Thyroid gland (tissue), 4 donors: ENCODE measurements around the gene ADCYAP1R1. TPM values are rescaled to one million over a fixed set of nuclear protein-coding genes. Genes with fewer than 3 reads are reported as not detected.

ENCODE experiments used
- DNase-seq, 2 donors: peaks; one replicate each; pipeline ENCODE4 v3.0.0-alpha.2; 2019
- H3K27ac ChIP-seq, 3 donors: fragments of 200-600 bp; sonication (generic); 1 replicate in 2 of 3; 2 replicates in 1 of 3; pipeline ENCODE4 v1.5.1; 2016 to 2019; ENCODE audit warnings: mild to moderate bottlenecking in 1 of 3, moderate library complexity in 1 of 3
- H3K27me3 ChIP-seq: fragments of 200-600 bp; sonication (generic); one replicate; pipeline ENCODE4 v1.5.1; 2019
- H3K36me3 ChIP-seq, 2 donors: fragments of 200-600 bp; sonication (generic); one replicate each; pipeline ENCODE4 v1.5.1; 2016 to 2019
- H3K4me1 ChIP-seq, 2 donors: fragments of 200-600 bp; sonication (generic); one replicate each; pipeline ENCODE4 v1.5.1; 2017 to 2019
- H3K4me3 ChIP-seq, 3 donors: fragments of 200-600 bp; sonication (generic); replicated peaks in 1 of 3; 1 replicate in 2 of 3; 2 replicates in 1 of 3; pipeline ENCODE4 v1.5.1; 2016; ENCODE audit warnings: mild to moderate bottlenecking in 1 of 3
- H3K9me3 ChIP-seq: fragments of 200-600 bp; sonication (generic); one replicate; pipeline ENCODE4 v1.5.1; 2017
- CTCF ChIP-seq, 6 experiments: fragments of 200-600 bp in 3 of 6; fragments of 450-650 bp in 3 of 6; sonication (generic) in 3 of 6; IDR thresholded peaks; one replicate each; pipeline ENCODE4 v1.5.1; 2016 to 2019; ENCODE audit warnings: antibody characterized with exemption in 6 of 6, mild to moderate bottlenecking in 2 of 6, inconsistent platforms in 1 of 6, moderate library complexity in 1 of 6
- POLR2A ChIP-seq, 2 donors: fragments of 450-650 bp; IDR thresholded peaks; one replicate each; pipeline ENCODE4 v1.6.1; 2017; ENCODE audit warnings: antibody characterized with exemption in 2 of 2, mild to moderate bottlenecking in 2 of 2, moderate library complexity in 1 of 2
- WGBS, 2 donors: methylation state at CpG; one replicate each; pipeline ENCODE4 v1.1.5; 2017; 5-methylcytosine and 5-hydroxymethylcytosine counted together
- intact Hi-C: fragments of 100-400 bp; cut with DNase I; formaldehyde crosslinking; loops from one replicate; pipeline ENCODE4 v1.15.1; 2023
- total RNA-seq, 4 donors: library from RNA; depleted of rRNA; stranded (reverse); fragments of >200 nt; gene quantifications; one replicate each; pipeline ENCODE4 v1.2.3, GENCODE V29; 2016

Gene ADCYAP1R1
- total RNA-seq, 4 donors from 2014 or later: 0.27 to 4.6 (median 2.5) TPM

GRCh38 chr7:31091924-31092434 is 39.9 kb downstream of the ADCYAP1R1 start:
- intact Hi-C loops: no loop called here
- Histone ChIP-seq H3K4me3 (no peak overlapping the region), H3K36me3 (no peaks in the 10 kb centered on the region), H3K9me3 (no peaks in the 10 kb centered on the region), H3K27me3 (no peaks in the 10 kb centered on the region), H3K27ac (no peak overlapping the region), H3K4me1 (no peaks in the 10 kb centered on the region)
- TF ChIP-seq POLR2A (IDR thresholded peaks at IDR 0.05) (no peak), CTCF (IDR thresholded peaks at IDR 0.05) (no peak)
- no peak for DNase-seq
- WGBS, 2 donors: 74 to 90% methylated on average over 2 of the region's 2 CpGs

DNA sequence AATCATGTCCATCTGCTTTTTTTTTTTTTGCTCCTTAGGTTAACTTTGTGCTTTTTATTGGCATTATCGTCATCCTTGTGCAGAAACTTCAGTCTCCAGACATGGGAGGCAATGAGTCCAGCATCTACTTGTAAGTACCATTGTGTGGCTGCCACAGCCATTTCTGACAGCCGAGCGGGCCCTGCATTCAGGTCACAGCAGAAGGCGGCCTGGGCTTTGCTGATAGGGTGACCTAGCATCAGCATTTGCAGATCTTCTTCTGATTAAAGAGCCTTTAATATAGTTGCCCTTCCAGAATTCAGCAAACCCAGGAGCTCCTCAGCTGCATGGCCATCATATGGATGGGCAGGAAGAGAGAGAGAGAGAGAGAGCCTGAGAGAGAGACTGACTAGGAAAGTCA is 40.5 kb downstream of the ADCYAP1R1 start:
- intact Hi-C loops: no loop called here
- Histone ChIP-seq H3K27ac (no peak overlapping the region), H3K9me3 (no peaks in the 10 kb centered on the region), H3K4me1 (no peaks in the 10 kb centered on the region), H3K27me3 (no peaks in the 10 kb centered on the region), H3K36me3 (no peaks in the 10 kb centered on the region), H3K4me3 (no peak overlapping the region)
- WGBS, 2 donors: 95 to 99% methylated on average over 4 of the region's 4 CpGs
- TF ChIP-seq POLR2A (IDR thresholded peaks at IDR 0.05) (no peak), CTCF (IDR thresholded peaks at IDR 0.05) (no peak)
- no peak for DNase-seq

- TF ChIP-seq POLR2A (IDR thresholded peaks at IDR 0.05) (no peak), CTCF (IDR thresholded peaks at IDR 0.05) (no peak)
- Histone ChIP-seq H3K27me3 (no peaks in the 10 kb centered on the region), H3K4me1 (no peaks in the 10 kb centered on the region), H3K36me3 (no peaks in the 10 kb centered on the region), H3K9me3 (no peaks in the 10 kb centered on the region), H3K27ac (no peak overlapping the region), H3K4me3 (no peak overlapping the region)
- 73 to 81% methylated on average over 3 of the region's 3 CpGs for WGBS, 2 donors
- intact Hi-C loops: no loop called here
- DNase-seq: no peak
Measured at GRCh38 chr7:31093282-31093681, 41.2 kb downstream of the ADCYAP1R1 start.

DNA sequence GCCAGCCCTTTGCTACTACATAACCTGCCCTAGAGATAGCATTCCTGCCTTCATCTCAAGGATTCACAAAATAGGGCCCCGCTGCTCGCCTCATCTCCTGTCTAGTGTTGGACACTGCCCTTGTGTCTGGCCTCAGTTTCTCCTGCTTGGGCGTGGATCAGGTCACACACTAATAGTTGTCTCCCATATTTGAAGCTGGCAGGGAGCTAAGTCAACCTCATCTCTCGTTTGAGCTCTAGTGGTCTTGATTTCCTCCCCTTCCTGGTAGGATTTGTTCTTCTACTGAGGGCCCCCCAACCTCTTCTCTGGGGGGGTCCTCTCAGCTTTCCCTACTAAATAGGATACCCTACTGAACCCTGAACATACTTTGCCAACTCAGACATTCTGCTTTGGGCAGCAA is 42.2 kb downstream of the ADCYAP1R1 start:
- TF ChIP-seq POLR2A (IDR thresholded peaks at IDR 0.05) (no peak), CTCF (IDR thresholded peaks at IDR 0.05) (no peak)
- Histone ChIP-seq H3K9me3 (no peaks in the 10 kb centered on the region), H3K4me1 (no peaks in the 10 kb centered on the region), H3K27me3 (no peaks in the 10 kb centered on the region), H3K27ac (no peak overlapping the region), H3K4me3 (no peak overlapping the region), H3K36me3 (no peaks in the 10 kb centered on the region)
- DNase-seq: no peak
- intact Hi-C loops: no loop called here
- 83 to 86% methylated on average over 4 of the region's 4 CpGs for WGBS, 2 donors

DNA sequence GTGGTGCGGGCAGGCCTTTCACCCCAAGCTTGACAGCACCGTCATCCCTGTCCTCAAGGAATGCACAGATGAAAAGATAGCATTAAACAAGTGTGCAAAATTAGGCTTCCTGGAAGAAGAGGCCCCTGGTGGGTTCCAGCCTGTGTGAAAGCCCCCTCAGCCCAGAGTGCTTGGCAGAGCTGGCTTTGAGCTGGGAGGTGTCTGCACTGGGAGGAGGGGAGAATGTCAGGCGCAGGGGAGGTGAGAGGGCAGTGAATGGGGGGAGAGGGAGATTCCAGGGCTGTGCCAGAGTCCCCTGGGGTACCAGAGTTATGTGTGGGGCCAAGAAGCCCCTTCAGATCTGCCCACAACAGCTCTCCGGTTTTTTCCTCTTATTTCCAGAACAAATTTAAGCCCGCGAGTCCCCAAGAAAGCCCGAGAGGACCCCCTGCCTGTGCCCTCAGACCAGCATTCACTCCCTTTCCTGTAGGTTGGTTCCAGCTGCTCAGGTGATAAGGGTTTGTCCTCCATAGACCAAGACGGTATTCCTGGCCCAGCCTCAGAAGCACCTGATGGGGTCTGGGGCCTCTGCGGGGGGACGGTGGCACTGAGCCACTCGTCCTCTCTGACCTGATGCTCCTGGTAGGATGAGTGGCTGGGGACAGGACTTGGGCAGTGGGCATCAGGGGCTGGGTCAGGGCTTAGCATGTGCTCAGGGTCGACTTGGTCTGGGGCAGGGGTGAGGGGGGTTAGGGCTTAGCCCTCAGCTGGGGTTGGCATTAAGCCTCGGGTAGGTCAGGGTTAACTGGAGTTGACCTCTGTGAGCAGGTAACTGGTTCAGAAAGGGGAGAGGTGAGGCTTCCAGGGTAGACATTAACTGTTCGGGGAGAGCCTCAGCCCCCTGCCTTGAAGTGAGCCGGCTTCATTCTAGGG is 43.4 kb downstream of the ADCYAP1R1 start:
- H3K36me3 ChIP-seq: no peaks in the 10 kb centered on the region
- WGBS, 2 donors: 76 to 83% methylated on average over 14 to 15 of the region's 15 CpGs
- intact Hi-C loops: no loop called here
- DNase-seq: no peak
- no peaks in the 10 kb centered on the region for H3K27me3 ChIP-seq
- no peaks in the 10 kb centered on the region for H3K9me3 ChIP-seq
- H3K27ac ChIP-seq: no peak overlapping the region
- no peak for TF ChIP-seq POLR2A (IDR thresholded peaks at IDR 0.05)
- no peak for TF ChIP-seq CTCF (IDR thresholded peaks at IDR 0.05)
- H3K4me1 ChIP-seq: no peaks in the 10 kb centered on the region
- H3K4me3 ChIP-seq: no peak overlapping the region
